A549 (cell line): Measurements from ENCODE around the gene UMAD1. TPM values are rescaled to one million over a fixed set of nuclear protein-coding genes. Genes with fewer than 3 reads are reported as not detected.
A peak's percentile ranks its signal among the peaks of the same experiment; 100 is the strongest.

Experiments
- ATAC-seq, 2 experiments: fragments of 200-7000 bp in 1 of 2; fragments of >200 bp in 1 of 2; cut with Nextera tagmentation in 1 of 2; cut with Tn5 transposase in 1 of 2; 3 replicates each; pipeline versions ENCODE4 v1.8.0 to v1.9.1; 2018 to 2020; ENCODE audit warnings: mild to moderate bottlenecking in 1 of 2, moderate library complexity in 1 of 2
- CTCF ChIA-PET: fragments of 300-600 bp; sonication (Branson Sonifier 250); formaldehyde crosslinking; extraction: SDS; loops from one replicate; lab custom pipeline; 2021; ENCODE audit warnings: antibody characterized with exemption, inconsistent platforms; lab: Yijun Ruan, JAX
- POLR2A ChIA-PET: fragments of 350-600 bp; formaldehyde crosslinking; extraction: SDS; loops from one replicate; lab custom pipeline; 2021; ENCODE audit warnings: antibody characterized with exemption, inconsistent platforms; lab: Yijun Ruan, JAX
- DNase-seq, 2 experiments: peaks; one replicate each; pipeline versions ENCODE4 v3.0.0 to v3.0.0-alpha.2; 2011 to 2016; ENCODE audit warnings: low read depth in 1 of 2, low spot score in 1 of 2
- FAIRE-seq: peaks from 2 replicates; lab custom pipeline; 2011; peaks lifted over from hg19 to GRCh38; lab: Jason Lieb, UNC
- H3K27ac ChIP-seq, 2 experiments: fragments of >200 bp; sonication (Bioruptor Twin); formaldehyde crosslinking; 3 replicates each; pipeline ENCODE4 v1.5.1; 2016 to 2017
- H3K4me1 ChIP-seq: fragments of >200 bp; sonication (Bioruptor Twin); formaldehyde crosslinking; 3 replicates; pipeline ENCODE4 v1.6.1; 2016
- H3K4me2 ChIP-seq: fragments of >200 bp; sonication (Bioruptor Twin); formaldehyde crosslinking; 3 replicates; pipeline ENCODE4 v1.6.1; 2016
- H3K4me3 ChIP-seq: fragments of >200 bp; sonication (Bioruptor Twin); formaldehyde crosslinking; 3 replicates; pipeline ENCODE4 v1.5.1; 2016
- H3K9me3 ChIP-seq: fragments of >200 bp; sonication (Bioruptor Twin); formaldehyde crosslinking; 3 replicates; pipeline ENCODE4 v1.6.1; 2016
- BCL3 ChIP-seq: fragments of >200 bp; sonication (Bioruptor Twin); formaldehyde crosslinking; IDR thresholded peaks from 3 replicates; pipeline ENCODE4 v1.6.1; 2016
- CBX2 ChIP-seq: fragments of 200-600 bp; sonication (generic); IDR thresholded peaks from 2 replicates; pipeline ENCODE4 v1.6.1; 2016; ENCODE audit warnings: low read depth, mild to moderate bottlenecking, borderline replicate concordance
- E2F6 ChIP-seq: IDR thresholded peaks from 2 replicates; pipeline ENCODE4 v1.6.1; 2012; ENCODE audit warnings: low read depth, borderline replicate concordance
- EHMT2 ChIP-seq: fragments of 200-600 bp; sonication (generic); IDR thresholded peaks from 2 replicates; pipeline ENCODE4 v1.6.1; 2016; ENCODE audit warnings: antibody characterized with exemption, low read depth, mild to moderate bottlenecking, moderate library complexity
- EP300 ChIP-seq, 2 experiments: fragments of >200 bp; sonication (Bioruptor Twin); formaldehyde crosslinking; IDR thresholded peaks; 2 replicates in 1 of 2; 3 replicates in 1 of 2; pipeline ENCODE4 v1.6.1; 2016 to 2017
- FOSL2 ChIP-seq, 2 experiments: fragments of 450-650 bp in 1 of 2; fragments of >200 bp in 1 of 2; sonication (Bioruptor Twin) in 1 of 2; formaldehyde crosslinking; IDR thresholded peaks; 2 replicates each; pipeline versions ENCODE4 v1.5.0 to v1.6.1; 2016 to 2020; ENCODE audit warnings: mild to moderate bottlenecking in 1 of 2, moderate library complexity in 1 of 2
- HDAC2 ChIP-seq: fragments of 200-600 bp; sonication (generic); IDR thresholded peaks from 2 replicates; pipeline ENCODE4 v1.6.1; 2016
- HOXA7 ChIP-seq: fragments of 250-450 bp; sonication (Bioruptor Pico); IDR thresholded peaks from 2 replicates; pipeline ENCODE4 v1.5.0; 2020; ENCODE audit warnings: mild to moderate bottlenecking, moderate library complexity
- HOXB13 ChIP-seq: fragments of 250-450 bp; sonication (Bioruptor Pico); IDR thresholded peaks from 2 replicates; pipeline ENCODE4 v1.5.0; 2020; ENCODE audit warnings: low read depth, mild to moderate bottlenecking, moderate library complexity
- JUN ChIP-seq, 2 experiments: fragments of >200 bp; sonication (Bioruptor Twin); formaldehyde crosslinking; IDR thresholded peaks; 2 replicates in 1 of 2; 3 replicates in 1 of 2; pipeline ENCODE4 v1.6.1; 2016 to 2017
- MYC ChIP-seq: IDR thresholded peaks from 2 replicates; pipeline ENCODE4 v1.6.1; 2012; ENCODE audit warnings: mild to moderate bottlenecking, inconsistent platforms, low read length, improper control_type of control experiment, borderline replicate concordance
- NPAS2 ChIP-seq: fragments of 250-450 bp; sonication (Bioruptor Pico); IDR thresholded peaks from 2 replicates; pipeline ENCODE4 v1.8.0; 2022; ENCODE audit warnings: mild to moderate bottlenecking, moderate library complexity, borderline replicate concordance
- NR3C1 ChIP-seq: fragments of >200 bp; sonication (Bioruptor Twin); formaldehyde crosslinking; IDR thresholded peaks from 3 replicates; pipeline ENCODE4 v1.6.1; 2017
- POLR2AphosphoS2 ChIP-seq: conservative IDR thresholded peaks from 2 replicates; pipeline ENCODE4 v1.6.1; 2012; ENCODE audit warnings: low read length, improper control_type of control experiment, inconsistent platforms
- RAD21 ChIP-seq, 2 experiments: fragments of >200 bp in 1 of 2; sonication (Bioruptor Twin) in 1 of 2; formaldehyde crosslinking in 1 of 2; IDR thresholded peaks in 1 of 2; conservative IDR thresholded peaks in 1 of 2; 2 replicates in 1 of 2; 3 replicates in 1 of 2; pipeline ENCODE4 v1.6.1; 2012 to 2018; ENCODE audit warnings: inconsistent platforms in 1 of 2
- RNF2 ChIP-seq: fragments of 200-600 bp; sonication (generic); IDR thresholded peaks from 2 replicates; pipeline ENCODE4 v1.6.1; 2016; ENCODE audit warnings: low read depth, mild to moderate bottlenecking, antibody characterized with exemption, moderate library complexity, borderline replicate concordance
- ZNF302 ChIP-seq: fragments of 250-450 bp; sonication (Bioruptor Pico); IDR thresholded peaks from 2 replicates; pipeline ENCODE4 v1.9.0; 2021; ENCODE audit warnings: inconsistent platforms, mild to moderate bottlenecking, moderate library complexity
- WGBS: methylation state at CpG from one replicate; pipeline ENCODE4 v1.1.6; 2017; ENCODE audit errors: missing lambda C conversion rate; 5-methylcytosine and 5-hydroxymethylcytosine counted together
- polyA plus RNA-seq, 4 experiments: library from polyadenylated mRNA; depleted of rRNA in 3 of 4; stranded (reverse); fragments of >200 nt; fragmentation: RNase III in 1 of 4; extraction: RNeasy Plus Mini Kit Qiagen cat#74134 plus additional on column Dnase treatment in 1 of 4; gene quantifications; 2 replicates in 3 of 4; 3 replicates in 1 of 4; pipeline ENCODE4 v1.2.3, GENCODE V29; 2011 to 2017
- TF ChIP-seq, protein P1 (sequence below): fragments of >200 bp; sonication (Bioruptor Twin); formaldehyde crosslinking; IDR thresholded peaks from 3 replicates; pipeline ENCODE4 v1.5.1; 2016

Gene UMAD1
- polyA plus RNA-seq, 2 of the 4 experiments (the other 2 are of a cell fraction): 21.4 to 46.4 TPM

- no peak for ATAC-seq
- no peak for FAIRE-seq
- no peak overlapping the region for H3K27ac ChIP-seq
- H3K4me1 ChIP-seq: no peaks in the 10 kb centered on the region
- 80% methylated on average over 6 of the region's 6 CpGs for WGBS
- H3K9me3 ChIP-seq: no peaks in the 10 kb centered on the region
- CTCF ChIA-PET: interaction anchor here (2.7 kb wide), 1 partner anchor 99 kb away, joined by 8 read pairs; no protein-coding TSS in a partner anchor
- no peak overlapping the region for H3K4me2 ChIP-seq
- no peak overlapping the region for H3K4me3 ChIP-seq
- POLR2A ChIA-PET: no interaction called here
- peak in 1 of 2 experiments; percentile 6 for DNase-seq
- TF ChIP-seq NPAS2 (CRISPR knock-in tag) (no peak), HDAC2 (no peak), EP300 (IDR thresholded peaks at IDR 0.05) (no peak), BCL3 (no peak), RAD21 (conservative IDR thresholded peaks at IDR 0.05 in 1 of 2, IDR thresholded peaks at IDR 0.05 in 1 of 2) (peak; percentile 36 to 46; a peak in 3 of 5 replicates), RNF2 (no peak), POLR2AphosphoS2 (no peak), NR3C1 (no peak)
- TF ChIP-seq, protein P1, sequence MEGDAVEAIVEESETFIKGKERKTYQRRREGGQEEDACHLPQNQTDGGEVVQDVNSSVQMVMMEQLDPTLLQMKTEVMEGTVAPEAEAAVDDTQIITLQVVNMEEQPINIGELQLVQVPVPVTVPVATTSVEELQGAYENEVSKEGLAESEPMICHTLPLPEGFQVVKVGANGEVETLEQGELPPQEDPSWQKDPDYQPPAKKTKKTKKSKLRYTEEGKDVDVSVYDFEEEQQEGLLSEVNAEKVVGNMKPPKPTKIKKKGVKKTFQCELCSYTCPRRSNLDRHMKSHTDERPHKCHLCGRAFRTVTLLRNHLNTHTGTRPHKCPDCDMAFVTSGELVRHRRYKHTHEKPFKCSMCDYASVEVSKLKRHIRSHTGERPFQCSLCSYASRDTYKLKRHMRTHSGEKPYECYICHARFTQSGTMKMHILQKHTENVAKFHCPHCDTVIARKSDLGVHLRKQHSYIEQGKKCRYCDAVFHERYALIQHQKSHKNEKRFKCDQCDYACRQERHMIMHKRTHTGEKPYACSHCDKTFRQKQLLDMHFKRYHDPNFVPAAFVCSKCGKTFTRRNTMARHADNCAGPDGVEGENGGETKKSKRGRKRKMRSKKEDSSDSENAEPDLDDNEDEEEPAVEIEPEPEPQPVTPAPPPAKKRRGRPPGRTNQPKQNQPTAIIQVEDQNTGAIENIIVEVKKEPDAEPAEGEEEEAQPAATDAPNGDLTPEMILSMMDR: peak; percentile 32; the same call in 2 of the 3 replicates
Measured at GRCh38 chr7:7662527-7662926, 22.0 kb downstream of the UMAD1 start.

GRCh38 chr7:7664291-7664690 lies 23.7 kb downstream of the UMAD1 start:
- CTCF ChIA-PET: no interaction called here
- WGBS: 92% methylated on average over 3 of the region's 3 CpGs
- Histone ChIP-seq H3K27ac (no peak overlapping the region), H3K4me1 (no peaks in the 10 kb centered on the region), H3K4me2 (no peak overlapping the region), H3K9me3 (no peaks in the 10 kb centered on the region), H3K4me3 (no peak overlapping the region)
- no peak for ATAC-seq
- no peak for FAIRE-seq
- no peak for DNase-seq
- no peak for TF ChIP-seq MYC
- no peak for TF ChIP-seq FOSL2 (IDR thresholded peaks at IDR 0.05)
- TF ChIP-seq FOSL2 (CRISPR knock-in tag; IDR thresholded peaks at IDR 0.05): no peak
- TF ChIP-seq HOXB13: no peak
- TF ChIP-seq ZNF302: no peak
- POLR2A ChIA-PET: no interaction called here

DNA sequence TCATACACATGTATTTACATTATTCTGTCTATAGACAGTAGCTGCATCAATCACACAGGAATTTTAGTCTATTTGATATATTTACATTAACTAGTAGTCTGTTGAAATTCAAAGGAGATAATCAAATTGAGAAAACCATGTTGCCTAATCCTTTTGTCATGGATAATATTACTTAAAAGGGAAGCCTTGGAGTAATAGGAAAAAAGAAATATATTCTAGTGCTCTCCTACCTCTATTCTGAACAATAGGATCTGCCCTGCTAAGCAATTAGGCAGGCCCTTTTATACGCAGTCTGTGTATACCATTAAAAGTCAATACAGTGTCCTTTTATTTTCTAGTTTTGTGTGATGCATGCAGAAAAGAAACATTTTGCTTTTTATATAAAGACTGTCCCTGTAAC lies 24.5 kb downstream of the UMAD1 start:
- no peak overlapping the region for H3K27ac ChIP-seq
- no peak for ATAC-seq
- no peak for FAIRE-seq
- no peaks in the 10 kb centered on the region for H3K9me3 ChIP-seq
- ChIA-PET POLR2A (no interaction called here), CTCF (interaction anchor here (0.7 kb wide), 1 partner anchor 59 kb away, joined by 3 read pairs; no protein-coding TSS in a partner anchor)
- no peaks in the 10 kb centered on the region for H3K4me1 ChIP-seq
- TF ChIP-seq JUN (IDR thresholded peaks at IDR 0.05) (no peak), ZNF302 (no peak), EHMT2 (no peak), CBX2 (no peak), HOXA7 (CRISPR knock-in tag) (no peak), POLR2AphosphoS2 (no peak), RAD21 (conservative IDR thresholded peaks at IDR 0.05 in 1 of 2, IDR thresholded peaks at IDR 0.05 in 1 of 2) (no peak), E2F6 (no peak), NPAS2 (CRISPR knock-in tag) (no peak)
- no peak overlapping the region for H3K4me2 ChIP-seq
- DNase-seq: no peak
- WGBS: 91% methylated on average over 1 of the region's 1 CpG
- H3K4me3 ChIP-seq: no peak overlapping the region
